ENCODE measurements around the gene GOLPH3L. TPM values are rescaled to one million over a fixed set of nuclear protein-coding genes. Genes with fewer than 3 reads are reported as not detected.
"Not testable (repeated sequence)": the region's sequence is repeated elsewhere in the genome, so short reads cannot be mapped to it uniquely, and the experiment has no call there.

Gene GOLPH3L
- total RNA-seq, 2 experiments from 2014 or later, result 24.2 to 29.1 TPM

DNA sequence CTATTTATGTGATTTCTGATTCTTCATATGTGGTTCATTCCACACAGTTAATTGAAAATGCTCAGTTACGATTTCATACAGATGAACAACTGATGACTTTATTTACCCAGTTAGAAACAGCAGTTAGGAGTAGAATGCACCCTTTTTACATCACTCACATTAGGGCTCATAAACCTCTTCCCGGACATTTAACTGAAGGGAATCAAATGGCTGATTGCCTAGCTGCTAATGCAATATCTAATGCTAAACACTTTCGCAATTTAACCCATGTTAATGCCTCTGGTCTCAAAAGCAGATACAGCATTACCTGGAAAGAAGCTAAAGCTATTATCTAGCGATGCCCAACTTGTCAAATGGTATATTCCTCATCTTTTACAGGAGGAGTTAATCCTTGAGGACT, 39.9 kb downstream of the GOLPH3L start:
- intact Hi-C loops (cut with DNase I, micrococcal nuclease); H3K27me3 Mint-ChIP-seq; ATAC-seq; H3K4me3 Mint-ChIP-seq; H3K27ac Mint-ChIP-seq; POLR2A ChIA-PET; H3K9me3 Mint-ChIP-seq (ENCODE audit: low read depth); H3K4me1 Mint-ChIP-seq; DNase-seq: not testable (repeated sequence)
- H3K36me3 Mint-ChIP-seq (ENCODE audit: low read depth), result peaks cover 15% of the 10 kb centered on the region
- CTCF ChIA-PET, result interaction anchor here (0.7 kb wide), 1 partner anchor 37 kb away, joined by 3 read pairs; no protein-coding TSS in a partner anchor

GRCh38 chr1:150654635-150655034, 42.3 kb downstream of the GOLPH3L start:
- ATAC-seq; H3K27me3 Mint-ChIP-seq; H3K4me3 Mint-ChIP-seq; H3K9me3 Mint-ChIP-seq (ENCODE audit: low read depth); H3K27ac Mint-ChIP-seq; intact Hi-C loops (cut with DNase I, micrococcal nuclease); POLR2A ChIA-PET; H3K36me3 Mint-ChIP-seq (ENCODE audit: low read depth); H3K4me1 Mint-ChIP-seq; DNase-seq: not testable (repeated sequence)
- CTCF ChIA-PET, result interaction anchor here (1.4 kb wide), 1 partner anchor 94 kb away, joined by 4 read pairs; no protein-coding TSS in a partner anchor

- Mint-ChIP-seq H3K4me3 (no peak overlapping the region), H3K9me3 (ENCODE audit: low read depth) (no peaks in the 10 kb centered on the region), H3K27me3 (no peaks in the 10 kb centered on the region), H3K4me1 (peaks cover 3% of the 10 kb centered on the region), H3K27ac (no peak overlapping the region), H3K36me3 (ENCODE audit: low read depth) (peaks cover 10% of the 10 kb centered on the region)
- ChIA-PET POLR2A (no interaction called here), CTCF (interaction anchor here (1.3 kb wide), 1 partner anchor 63 kb away, joined by 3 read pairs; no protein-coding TSS in a partner anchor)
- ATAC-seq (no peak), DNase-seq (no peak)
- intact Hi-C loops (cut with DNase I, micrococcal nuclease), result no loop called here
Observed at GRCh38 chr1:150650193-150650592, 46.8 kb downstream of the GOLPH3L start.

DNA sequence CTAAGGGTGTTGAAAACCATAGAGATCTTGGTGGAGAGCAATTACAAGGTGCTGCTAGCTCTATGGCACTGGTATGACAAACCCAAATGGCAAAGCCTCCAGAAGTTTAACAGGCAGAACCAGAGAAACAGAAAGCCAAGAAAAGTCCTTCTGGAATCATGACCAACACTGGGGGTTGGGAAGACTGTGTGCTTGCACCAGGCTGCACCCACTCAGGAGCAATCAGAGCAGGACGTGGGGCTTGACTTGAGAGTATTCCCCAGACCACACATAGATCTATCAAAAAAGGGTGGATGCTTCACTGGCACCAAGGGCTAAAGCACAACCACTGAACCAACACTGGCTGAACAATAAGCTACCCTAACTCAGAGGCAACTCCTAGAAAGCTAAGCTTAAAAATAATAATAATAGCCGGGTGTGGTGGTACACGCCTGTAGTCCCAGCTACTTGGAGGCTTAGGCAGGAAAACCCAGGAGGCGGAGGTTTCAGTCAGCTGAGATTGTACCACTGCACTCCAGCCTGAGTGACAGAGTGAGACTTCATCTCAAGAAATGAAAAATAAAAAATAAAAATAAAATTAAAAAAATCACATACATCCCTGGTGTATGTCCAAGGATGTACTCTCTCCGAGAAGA, 47.4 kb downstream of the GOLPH3L start:
- H3K4me3 Mint-ChIP-seq, result no peak overlapping the region
- H3K4me1 Mint-ChIP-seq, result peaks cover 3% of the 10 kb centered on the region
- DNase-seq (no peak), ATAC-seq (no peak)
- no peaks in the 10 kb centered on the region for H3K9me3 Mint-ChIP-seq (ENCODE audit: low read depth)
- no peaks in the 10 kb centered on the region for H3K27me3 Mint-ChIP-seq
- POLR2A ChIA-PET, result no interaction called here
- no peak overlapping the region for H3K27ac Mint-ChIP-seq
- CTCF ChIA-PET, result interaction anchor here (0.8 to 1.3 kb wide), 3 partner anchors 64 to 375 kb away, joined by 3 to 4 read pairs (median 3); no protein-coding TSS in a partner anchor
- intact Hi-C loops (cut with DNase I, micrococcal nuclease), result loop anchor here in 1 of 2 experiments (5.0 kb wide), 1 partner anchor 83 kb away; no protein-coding TSS in a partner anchor
- H3K36me3 Mint-ChIP-seq (ENCODE audit: low read depth), result peaks cover 10% of the 10 kb centered on the region

DNA sequence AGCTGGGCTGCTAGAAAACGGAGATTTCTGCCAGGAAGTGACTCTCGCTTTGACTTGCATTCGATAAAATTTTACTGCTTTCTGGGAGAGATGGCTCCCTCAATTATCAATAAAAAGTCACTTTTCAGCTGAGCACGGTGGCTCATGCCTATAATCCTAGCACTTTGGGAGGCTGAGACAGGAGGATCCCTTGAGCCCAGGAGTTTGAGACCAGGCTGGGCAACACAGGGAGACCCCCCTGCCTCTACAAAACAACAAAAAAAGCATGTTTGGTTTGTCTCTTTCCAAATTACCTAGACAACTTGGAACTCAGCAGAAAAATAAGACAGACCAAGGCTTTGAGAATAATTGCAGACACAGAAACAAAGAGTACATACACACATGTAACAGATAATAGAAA, 54.7 kb downstream of the GOLPH3L start:
- intact Hi-C loops (cut with DNase I, micrococcal nuclease), result no loop called here
- peaks cover 3% of the 10 kb centered on the region for H3K36me3 Mint-ChIP-seq (ENCODE audit: low read depth)
- no peaks in the 10 kb centered on the region for H3K9me3 Mint-ChIP-seq (ENCODE audit: low read depth)
- no peak for ATAC-seq
- no peak overlapping the region for H3K27ac Mint-ChIP-seq
- CTCF ChIA-PET, result interaction anchor here (0.7 kb wide), 1 partner anchor 405 kb away, joined by 3 read pairs; no protein-coding TSS in a partner anchor
- H3K4me1 Mint-ChIP-seq, result no peaks in the 10 kb centered on the region
- no peak overlapping the region for H3K4me3 Mint-ChIP-seq
- H3K27me3 Mint-ChIP-seq, result no peaks in the 10 kb centered on the region
- no peak for DNase-seq
- POLR2A ChIA-PET, result no interaction called here

- H3K4me1 Mint-ChIP-seq; CTCF ChIA-PET; ATAC-seq; POLR2A ChIA-PET; intact Hi-C loops (cut with DNase I, micrococcal nuclease); H3K9me3 Mint-ChIP-seq (ENCODE audit: low read depth); DNase-seq; H3K36me3 Mint-ChIP-seq (ENCODE audit: low read depth); H3K4me3 Mint-ChIP-seq; H3K27me3 Mint-ChIP-seq: not testable (repeated sequence)
- H3K27ac Mint-ChIP-seq, result peak overlapping the region; percentile 37
Observed at GRCh38 chr1:150641126-150641815, 55.7 kb downstream of the GOLPH3L start.

DNA sequence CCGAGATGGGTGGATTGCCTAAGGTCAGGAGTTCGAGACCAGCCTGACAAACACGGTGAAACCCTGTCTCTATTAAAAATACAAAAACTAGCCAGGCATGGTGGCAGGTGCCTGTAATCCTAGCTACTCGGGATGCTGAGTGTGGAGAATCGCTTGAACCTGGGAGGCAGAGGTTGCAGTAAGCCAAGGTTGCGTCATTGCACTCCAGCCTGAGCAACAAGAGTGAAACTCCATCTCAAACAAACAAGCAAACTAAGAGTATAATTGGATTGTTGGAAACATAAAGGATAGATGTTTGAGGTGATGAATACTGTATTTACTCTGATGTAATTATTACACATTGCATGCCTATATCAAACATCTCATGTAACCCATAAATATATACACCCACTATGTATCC, 58.5 kb downstream of the GOLPH3L start:
- H3K27ac Mint-ChIP-seq; H3K36me3 Mint-ChIP-seq (ENCODE audit: low read depth); H3K27me3 Mint-ChIP-seq; ATAC-seq; H3K4me3 Mint-ChIP-seq; H3K4me1 Mint-ChIP-seq; DNase-seq; H3K9me3 Mint-ChIP-seq (ENCODE audit: low read depth); intact Hi-C loops (cut with DNase I, micrococcal nuclease): not testable (repeated sequence)
- ChIA-PET CTCF (interaction anchor here (0.5 kb wide), 1 partner anchor 335 kb away, joined by 3 read pairs; no protein-coding TSS in a partner anchor), POLR2A (interaction anchor here (0.6 kb wide), 1 partner anchor 237 kb away, joined by 3 read pairs; no protein-coding TSS in a partner anchor)

DNA sequence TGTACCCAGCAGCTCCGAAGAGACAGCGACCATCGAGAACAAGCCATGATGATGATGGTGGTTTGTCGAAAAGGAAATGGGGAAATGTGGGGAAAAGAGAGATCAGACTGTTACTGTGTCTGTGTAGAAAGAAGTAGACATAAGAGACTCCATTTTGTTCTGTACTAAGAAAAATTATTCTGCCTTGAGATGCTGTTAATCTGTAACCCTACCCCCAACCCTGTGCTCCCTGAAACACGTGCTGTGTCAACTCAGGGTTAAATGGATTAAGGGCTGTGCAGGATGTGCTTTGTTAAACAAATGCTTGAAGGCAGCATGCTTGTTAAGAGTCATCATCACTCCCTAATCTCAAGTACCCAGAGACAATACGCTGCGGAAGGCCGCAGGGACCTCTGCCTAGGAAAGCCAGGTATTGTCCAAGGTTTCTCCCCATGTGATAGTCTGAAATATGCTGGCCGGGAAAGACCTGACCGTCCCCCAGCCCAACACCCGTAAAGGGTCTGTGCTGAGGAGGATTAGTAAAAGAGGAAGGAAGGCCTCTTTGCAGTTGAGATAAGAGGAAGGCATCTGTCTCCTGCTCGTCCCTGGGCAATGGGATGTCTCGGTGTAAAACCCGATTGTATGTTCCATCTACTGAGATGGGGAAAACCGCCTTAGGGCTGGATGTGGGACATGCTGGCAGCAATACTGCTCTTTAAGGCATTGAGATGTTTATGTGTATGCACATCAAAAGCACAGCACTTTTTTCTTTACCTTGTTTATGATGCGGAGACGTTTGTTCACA, 61.9 kb downstream of the GOLPH3L start:
- CTCF ChIA-PET, result not testable (repeated sequence)

DNA sequence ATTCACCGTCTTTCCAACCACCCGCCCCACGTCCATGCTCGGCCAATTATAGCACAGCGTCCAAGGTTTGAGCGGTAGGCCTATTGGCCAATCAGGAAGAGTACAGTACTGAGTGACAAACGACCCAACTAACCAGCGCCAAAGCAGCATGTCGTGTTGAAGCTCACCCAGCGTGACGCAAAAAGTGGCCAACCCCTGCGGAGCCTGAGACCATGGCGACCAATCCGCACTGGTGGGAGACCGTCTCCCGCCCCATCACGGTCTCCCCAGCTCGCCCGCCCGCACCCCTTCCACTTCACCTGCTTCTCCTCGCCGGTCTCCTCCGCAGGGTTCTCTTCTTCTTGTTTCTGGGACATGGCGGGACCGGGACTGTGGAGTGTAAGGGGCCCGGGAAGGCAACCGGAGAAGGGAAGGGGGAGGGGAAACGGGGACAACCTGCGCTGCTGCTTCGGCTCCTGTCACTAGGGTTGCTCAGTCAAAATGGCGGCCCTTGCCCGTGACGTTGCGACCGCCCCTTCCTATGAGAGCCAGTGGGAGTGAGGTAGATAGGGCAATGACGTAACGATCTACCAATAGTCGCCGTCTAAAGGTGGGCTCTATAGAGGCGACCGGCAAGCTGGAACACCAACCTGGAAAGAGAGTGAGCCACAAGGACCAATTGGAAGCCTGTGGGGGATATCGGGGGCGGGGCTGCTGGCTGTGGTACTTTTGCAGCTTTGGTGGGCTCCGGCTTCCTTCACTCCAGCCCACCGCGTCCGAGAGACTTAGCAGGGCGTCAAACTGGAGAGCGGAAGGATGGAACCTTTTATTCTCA, 67.6 kb downstream of the GOLPH3L start, which contains the start of gene ENSA:
Gene ENSA, minus strand, starts transcription at position 498 of the 814 bp plus-strand sequence. Its CDS starts 142 bp downstream, at position 356.
- ATAC-seq (peak; percentile 89), DNase-seq (peak; percentile 97)
- Mint-ChIP-seq H3K4me3 (no peak within 1 kb of the TSS), H3K36me3 (ENCODE audit: low read depth) (peaks cover 35% of the 10 kb centered on the region), H3K9me3 (ENCODE audit: low read depth) (no peaks in the 10 kb centered on the region), H3K27me3 (no peaks in the 10 kb centered on the region), H3K4me1 (peaks cover 29% of the 10 kb centered on the region), H3K27ac (no peak within 1 kb of the TSS)
- intact Hi-C loops (cut with DNase I, micrococcal nuclease), result loop anchor here (1.0 to 10.0 kb wide), 22 partner anchors 16 to 625 kb away; partner anchors contain the start of genes GOLPH3L (in 2 of the 2), RPRD2 (in 2 of the 2), TARS2 (in 2 of the 2) and ANP32E (in 1 of the 2)
- POLR2A ChIA-PET, result interaction anchor here (0.6 to 4.5 kb wide), 16 partner anchors 9 to 619 kb away, joined by 3 to 83 read pairs (median 4); partner anchors contain the start of genes GOLPH3L and MCL1
- CTCF ChIA-PET, result interaction anchor here (0.6 to 20.2 kb wide), 7 partner anchors 9 to 367 kb away, joined by 3 to 461 read pairs (median 3); partner anchors contain the start of genes GOLPH3L and MCL1

More for the DNA sequence above, 61.9 kb downstream of the GOLPH3L start:
- H3K27ac Mint-ChIP-seq; H3K9me3 Mint-ChIP-seq (ENCODE audit: low read depth); ATAC-seq; H3K4me3 Mint-ChIP-seq; DNase-seq; POLR2A ChIA-PET; intact Hi-C loops (cut with DNase I, micrococcal nuclease); H3K4me1 Mint-ChIP-seq; H3K36me3 Mint-ChIP-seq (ENCODE audit: low read depth); H3K27me3 Mint-ChIP-seq: not testable (repeated sequence)

GRCh38 chr1:150628766-150629114, 68.2 kb downstream of the GOLPH3L start:
- ATAC-seq (no peak), DNase-seq (no peak)
- Mint-ChIP-seq H3K36me3 (ENCODE audit: low read depth) (peaks cover 40% of the 10 kb centered on the region), H3K27ac (no peak overlapping the region), H3K4me3 (no peak overlapping the region), H3K9me3 (ENCODE audit: low read depth) (no peaks in the 10 kb centered on the region), H3K27me3 (no peaks in the 10 kb centered on the region), H3K4me1 (peaks cover 35% of the 10 kb centered on the region)
- CTCF ChIA-PET, result interaction anchor here (0.6 to 20.2 kb wide), 5 partner anchors 9 to 294 kb away, joined by 3 to 461 read pairs (median 4); partner anchors contain the start of genes GOLPH3L and MCL1
- POLR2A ChIA-PET, result interaction anchor here (0.6 to 4.5 kb wide), 10 partner anchors 9 to 619 kb away, joined by 3 to 83 read pairs (median 12); partner anchors contain the start of genes GOLPH3L and MCL1
- intact Hi-C loops (cut with DNase I, micrococcal nuclease), result loop anchor here (1.0 to 10.0 kb wide), 22 partner anchors 15 to 626 kb away; partner anchors contain the start of genes GOLPH3L (in 2 of the 2), RPRD2 (in 2 of the 2), TARS2 (in 2 of the 2) and ANP32E (in 1 of the 2)

All from activated CD4-positive, alpha-beta T cell treated with anti-CD3 and anti-CD28 coated beads for 36 hours (primary cell).